ENCODE data around the gene SMAD3. TPM values are rescaled to one million over a fixed set of nuclear protein-coding genes. Genes with fewer than 3 reads are reported as not detected.
A peak's percentile ranks its signal among the peaks of the same experiment; 100 is the strongest.

SMAD3 gene
- total RNA-seq, 3 donors from 2014 or later, result 38.5 to 76.3 (median 44.9) TPM

GRCh38 chr15:67035886-67036285 lies 29.5 kb upstream of the SMAD3 start:
- ATAC-seq, result no peak
- intact Hi-C loops (cut with DNase I, micrococcal nuclease), result no loop called here

GRCh38 chr15:67036775-67037555 lies 28.4 kb upstream of the SMAD3 start:
- ATAC-seq, result no peak
- intact Hi-C loops (cut with DNase I, micrococcal nuclease), result no loop called here
- no peak for TF ChIP-seq CTCF (IDR thresholded peaks at IDR 0.05)

More at GRCh38 chr15:67035886-67036285, 29.5 kb upstream of the SMAD3 start:
- TF ChIP-seq CTCF (IDR thresholded peaks at IDR 0.05), result no peak
- Histone ChIP-seq H3K4me3 (no peak overlapping the region), H3K9me3 (no peaks in the 10 kb centered on the region), H3K4me1 (ENCODE audit: low read depth) (no peaks in the 10 kb centered on the region), H3K36me3 (ENCODE audit: low read depth) (no peaks in the 10 kb centered on the region)
- DNase-seq, result no peak

GRCh38 chr15:67037694-67038093 lies 27.7 kb upstream of the SMAD3 start:
- no peak for ATAC-seq
- H3K4me1 ChIP-seq (ENCODE audit: low read depth), result no peaks in the 10 kb centered on the region
- intact Hi-C loops (cut with DNase I, micrococcal nuclease), result no loop called here
- H3K4me3 ChIP-seq, result no peak overlapping the region
- no peaks in the 10 kb centered on the region for H3K9me3 ChIP-seq
- DNase-seq, result no peak
- H3K36me3 ChIP-seq (ENCODE audit: low read depth), result no peaks in the 10 kb centered on the region
- no peak for TF ChIP-seq CTCF (IDR thresholded peaks at IDR 0.05)

More at GRCh38 chr15:67036775-67037555, 28.4 kb upstream of the SMAD3 start:
- no peak for DNase-seq
- Histone ChIP-seq H3K4me1 (ENCODE audit: low read depth) (no peaks in the 10 kb centered on the region), H3K36me3 (ENCODE audit: low read depth) (no peaks in the 10 kb centered on the region), H3K4me3 (no peak overlapping the region), H3K9me3 (no peaks in the 10 kb centered on the region)

GRCh38 chr15:67038736-67039135 lies 26.7 kb upstream of the SMAD3 start:
- DNase-seq, result no peak

GRCh38 chr15:67039384-67040075 lies 25.9 kb upstream of the SMAD3 start:
- TF ChIP-seq CTCF (IDR thresholded peaks at IDR 0.05), result no peak
- DNase-seq (no peak), ATAC-seq (peak; percentile 72)
- Histone ChIP-seq H3K4me1 (ENCODE audit: low read depth) (no peaks in the 10 kb centered on the region), H3K36me3 (ENCODE audit: low read depth) (no peaks in the 10 kb centered on the region), H3K4me3 (no peak overlapping the region), H3K9me3 (no peaks in the 10 kb centered on the region)
- intact Hi-C loops (cut with DNase I, micrococcal nuclease), result no loop called here

More at GRCh38 chr15:67038736-67039135, 26.7 kb upstream of the SMAD3 start:
- H3K9me3 ChIP-seq, result no peaks in the 10 kb centered on the region
- H3K36me3 ChIP-seq (ENCODE audit: low read depth), result no peaks in the 10 kb centered on the region
- no peaks in the 10 kb centered on the region for H3K4me1 ChIP-seq (ENCODE audit: low read depth)
- TF ChIP-seq CTCF (IDR thresholded peaks at IDR 0.05), result no peak
- H3K4me3 ChIP-seq, result no peak overlapping the region
- no peak for ATAC-seq
- intact Hi-C loops (cut with DNase I, micrococcal nuclease), result no loop called here

Measured in mucosa of descending colon (tissue), 3 donors.